HG03469 (cell line): Measurements from ENCODE around the gene CXorf49.
"Not testable (repeated sequence)": the region's sequence is repeated elsewhere in the genome, so short reads cannot be mapped to it uniquely, and the experiment has no call there.

ENCODE experiments used
- ATAC-seq: cut with Tn5 transposase; IDR thresholded peaks from one replicate; pipeline ENCODE4 v1.9.1; 2021; ENCODE audit warnings: mild to moderate bottlenecking, moderate library complexity, moderate number of reproducible peaks; ENCODE audit not compliant: unreplicated experiment

The CXorf49 gene

GRCh38 chrX:71718185-71718584 is at the start of gene CXorf49:
TSS of gene CXorf49 (minus strand) at chrX:71718285. CDS start at chrX:71718151, 134 bp downstream.
- ATAC-seq = not testable (repeated sequence)

GRCh38 chrX:71767134-71767533 is 49.0 kb upstream of the CXorf49 start:
- not testable (repeated sequence) for ATAC-seq

GRCh38 chrX:71765613-71766012 is 47.5 kb upstream of the CXorf49 start:
- not testable (repeated sequence) for ATAC-seq

- not testable (repeated sequence) for ATAC-seq
Observed at GRCh38 chrX:71764832-71765231, 46.7 kb upstream of the CXorf49 start.

- ATAC-seq = not testable (repeated sequence)
Observed at GRCh38 chrX:71763049-71763448, 45.0 kb upstream of the CXorf49 start, which contains the start of gene CXorf49B. TSS of gene CXorf49B (plus strand) at chrX:71763349. CDS start at chrX:71763424, 75 bp downstream.

GRCh38 chrX:71760688-71761281 is 42.7 kb upstream of the CXorf49 start:
- ATAC-seq = not testable (repeated sequence)

- not testable (repeated sequence) for ATAC-seq
Observed at GRCh38 chrX:71720289-71720886, 2.3 kb upstream of the CXorf49 start.

- not testable (repeated sequence) for ATAC-seq
Observed at GRCh38 chrX:71719195-71719594, 1.1 kb upstream of the CXorf49 start.

- ATAC-seq = not testable (repeated sequence)
Observed at GRCh38 chrX:71716323-71716722, 1.8 kb downstream of the CXorf49 start.

- ATAC-seq = not testable (repeated sequence)
Observed at GRCh38 chrX:71715551-71715950, 2.5 kb downstream of the CXorf49 start.

- ATAC-seq = not testable (repeated sequence)
Observed at GRCh38 chrX:71714064-71714463, 4.0 kb downstream of the CXorf49 start.

GRCh38 chrX:71702853-71703252 is 15.2 kb downstream of the CXorf49 start:
- not testable (repeated sequence) for ATAC-seq

GRCh38 chrX:71699023-71699344 is 19.1 kb downstream of the CXorf49 start:
- not testable (repeated sequence) for ATAC-seq

- ATAC-seq = not testable (repeated sequence)
Observed at GRCh38 chrX:71698299-71699022, 19.6 kb downstream of the CXorf49 start.

- ATAC-seq = not testable (repeated sequence)
Observed at GRCh38 chrX:71697466-71698298, 20.4 kb downstream of the CXorf49 start.

GRCh38 chrX:71696641-71697465 is 21.2 kb downstream of the CXorf49 start:
- ATAC-seq = not testable (repeated sequence)

- ATAC-seq = no peak
Observed at GRCh38 chrX:71679575-71680207, 38.4 kb downstream of the CXorf49 start.

- ATAC-seq = not testable (repeated sequence)
Observed at GRCh38 chrX:71677195-71677594, 40.9 kb downstream of the CXorf49 start.

- not testable (repeated sequence) for ATAC-seq
Observed at GRCh38 chrX:71676068-71676795, 41.9 kb downstream of the CXorf49 start.
